ENCODE measurements around the gene PHF21B. TPM values are rescaled to one million over a fixed set of nuclear protein-coding genes. Genes with fewer than 3 reads are reported as not detected.
"Not testable (repeated sequence)": the region's sequence is repeated elsewhere in the genome, so short reads cannot be mapped to it uniquely, and the experiment has no call there.

Gene PHF21B
- total RNA-seq, 1 donor from 2014 or later, result 8.6 TPM

- DNase-seq (ENCODE audit: low spot score in 2 of 2) (no peak), FAIRE-seq (no peak)
Measured at GRCh38 chr22:44884562-44884961, 125.2 kb downstream of the PHF21B start.

GRCh38 chr22:44883011-44883421 is 126.8 kb downstream of the PHF21B start:
- FAIRE-seq (no peak), DNase-seq (ENCODE audit: low spot score in 2 of 2) (no peak)

- FAIRE-seq, result no peak
- DNase-seq (ENCODE audit: low spot score in 2 of 2), result no peak
Measured at GRCh38 chr22:44882226-44882905, 127.4 kb downstream of the PHF21B start.

- no peak for DNase-seq (ENCODE audit: low spot score in 2 of 2)
Measured at GRCh38 chr22:44881624-44882023, 128.2 kb downstream of the PHF21B start.

GRCh38 chr22:44880610-44881290 is 129.1 kb downstream of the PHF21B start:
- no peak for FAIRE-seq
- no peak for DNase-seq (ENCODE audit: low spot score in 2 of 2)

More at GRCh38 chr22:44881624-44882023, 128.2 kb downstream of the PHF21B start:
- no peak for FAIRE-seq

GRCh38 chr22:44879301-44879680 is 130.5 kb downstream of the PHF21B start:
- no peak for FAIRE-seq
- DNase-seq (ENCODE audit: low spot score in 2 of 2), result no peak

GRCh38 chr22:44878483-44879300 is 131.1 kb downstream of the PHF21B start:
- FAIRE-seq (no peak), DNase-seq (ENCODE audit: low spot score in 2 of 2) (no peak)

GRCh38 chr22:44876921-44877320 is 132.9 kb downstream of the PHF21B start:
- FAIRE-seq (no peak), DNase-seq (ENCODE audit: low spot score in 2 of 2) (no peak)

GRCh38 chr22:44871782-44872181 is 138.0 kb downstream of the PHF21B start:
- DNase-seq (ENCODE audit: low spot score in 2 of 2) (no peak), FAIRE-seq (no peak)

- DNase-seq (ENCODE audit: low spot score in 2 of 2) (no peak), FAIRE-seq (no peak)
Measured at GRCh38 chr22:44870021-44870420, 139.8 kb downstream of the PHF21B start.

GRCh38 chr22:44869196-44869595 is 140.6 kb downstream of the PHF21B start:
- no peak for DNase-seq (ENCODE audit: low spot score in 2 of 2)

GRCh38 chr22:44865193-44866057 is 144.4 kb downstream of the PHF21B start:
- DNase-seq (ENCODE audit: low spot score in 2 of 2) (no peak), FAIRE-seq (no peak)

More at GRCh38 chr22:44869196-44869595, 140.6 kb downstream of the PHF21B start:
- FAIRE-seq, result no peak

GRCh38 chr22:44862981-44863860 is 146.6 kb downstream of the PHF21B start:
- no peak for FAIRE-seq
- no peak for DNase-seq (ENCODE audit: low spot score in 2 of 2)

- no peak for DNase-seq (ENCODE audit: low spot score in 2 of 2)
- no peak for FAIRE-seq
Measured at GRCh38 chr22:44862281-44862680, 147.5 kb downstream of the PHF21B start.

- FAIRE-seq, result no peak
Measured at GRCh38 chr22:44861245-44861644, 148.6 kb downstream of the PHF21B start.

GRCh38 chr22:44860311-44860710 is 149.5 kb downstream of the PHF21B start:
- DNase-seq (ENCODE audit: low spot score in 2 of 2) (no peak), FAIRE-seq (no peak)

More at GRCh38 chr22:44861245-44861644, 148.6 kb downstream of the PHF21B start:
- no peak for DNase-seq (ENCODE audit: low spot score in 2 of 2)

- FAIRE-seq, result no peak
Measured at GRCh38 chr22:44859641-44860040, 150.2 kb downstream of the PHF21B start.

GRCh38 chr22:44858819-44859218 is 151.0 kb downstream of the PHF21B start:
- FAIRE-seq, result not testable (repeated sequence)

More at GRCh38 chr22:44859641-44860040, 150.2 kb downstream of the PHF21B start:
- no peak for DNase-seq (ENCODE audit: low spot score in 2 of 2)

GRCh38 chr22:44855855-44856254 is 153.9 kb downstream of the PHF21B start:
- DNase-seq (ENCODE audit: low spot score in 2 of 2) (no peak), FAIRE-seq (no peak)

More at GRCh38 chr22:44858819-44859218, 151.0 kb downstream of the PHF21B start:
- not testable (repeated sequence) for DNase-seq (ENCODE audit: low spot score in 2 of 2)

Measured in frontal cortex (tissue), 4 donors.